NCI-H2196 (cell line): ENCODE data around the gene PKDREJ.
A peak's percentile ranks its signal among the peaks of the same experiment; 100 is the strongest.
"Not testable (repeated sequence)": the region's sequence is repeated elsewhere in the genome, so short reads cannot be mapped to it uniquely, and the experiment has no call there.

ENCODE experiments used
- DNase-seq: peaks from one replicate; lab custom pipeline; 2025; ENCODE audit not compliant: unreplicated experiment; lab: John Stamatoyannopoulos, UW

The PKDREJ gene

GRCh38 chr22:46269564-46269963 is 6.4 kb upstream of the PKDREJ start:
- DNase-seq, result no peak

GRCh38 chr22:46267431-46268279 is 4.5 kb upstream of the PKDREJ start, which contains the start of gene TTC38:
TSS of gene TTC38 (plus strand) at chr22:46268008. CDS start at chr22:46268040, 32 bp downstream.
- DNase-seq, result peak; percentile 77

- not testable (repeated sequence) for DNase-seq
These were observed 2.5 kb upstream of the PKDREJ start for GRCh38 chr22:46265627-46266026.

GRCh38 chr22:46264520-46264919 is 1.4 kb upstream of the PKDREJ start:
- not testable (repeated sequence) for DNase-seq

GRCh38 chr22:46262449-46263215 is 511 bp downstream of the PKDREJ start:
- no peak for DNase-seq

- DNase-seq, result no peak
These were observed 3.1 kb downstream of the PKDREJ start for GRCh38 chr22:46260038-46260437.

- no peak for DNase-seq
These were observed 3.8 kb downstream of the PKDREJ start for GRCh38 chr22:46259374-46259773.

- no peak for DNase-seq
These were observed 6.7 kb downstream of the PKDREJ start for GRCh38 chr22:46256358-46256958.

GRCh38 chr22:46251816-46252380 is 11.2 kb downstream of the PKDREJ start:
- no peak for DNase-seq

- DNase-seq, result no peak
These were observed 11.9 kb downstream of the PKDREJ start for GRCh38 chr22:46251266-46251665.

- DNase-seq, result no peak
These were observed 12.4 kb downstream of the PKDREJ start for GRCh38 chr22:46250783-46251125.

GRCh38 chr22:46250035-46250782 is 12.9 kb downstream of the PKDREJ start, which contains the start of gene CDPF1:
TSS of gene CDPF1 (minus strand) at chr22:46250293. CDS start at chr22:46248284, 2,009 bp downstream.
- peak; percentile 89 for DNase-seq

GRCh38 chr22:46247443-46247975 is 15.6 kb downstream of the PKDREJ start:
- no peak for DNase-seq

GRCh38 chr22:46246178-46246577 is 17.0 kb downstream of the PKDREJ start:
- no peak for DNase-seq

GRCh38 chr22:46245511-46245910 is 17.6 kb downstream of the PKDREJ start:
- DNase-seq, result peak; percentile 63

GRCh38 chr22:46244771-46245170 is 18.4 kb downstream of the PKDREJ start:
- DNase-seq, result no peak

GRCh38 chr22:46242076-46242475 is 21.1 kb downstream of the PKDREJ start:
- DNase-seq, result no peak

- DNase-seq, result no peak
These were observed 21.6 kb downstream of the PKDREJ start for GRCh38 chr22:46241396-46242007.

- no peak for DNase-seq
These were observed 22.2 kb downstream of the PKDREJ start for GRCh38 chr22:46240907-46241306.

- no peak for DNase-seq
These were observed 22.6 kb downstream of the PKDREJ start for GRCh38 chr22:46240506-46240905.
